Smooth muscle cell (in vitro differentiated cells): Measurements from ENCODE around the gene LAYN. TPM values are rescaled to one million over a fixed set of nuclear protein-coding genes. Genes with fewer than 3 reads are reported as not detected.

Experiments used
- DNase-seq: peaks from one replicate; lab custom pipeline; 2025; ENCODE audit not compliant: unreplicated experiment; lab: John Stamatoyannopoulos, UW
- H2AFZ ChIP-seq: fragments of 200-600 bp; sonication (generic); 2 replicates; pipeline ENCODE4 v1.6.0; 2016; ENCODE audit warnings: antibody characterized with exemption, low read depth, mild to moderate bottlenecking
- H3F3A ChIP-seq: fragments of 200-600 bp; sonication (generic); 2 replicates; pipeline ENCODE4 v1.6.0; 2017; ENCODE audit warnings: antibody characterized with exemption, low read depth
- H3K27ac ChIP-seq: fragments of 200-600 bp; sonication (generic); 2 replicates; pipeline ENCODE4 v1.5.1; 2016; ENCODE audit warnings: low read depth, mild to moderate bottlenecking
- H3K27me3 ChIP-seq: fragments of 200-600 bp; sonication (generic); 2 replicates; pipeline ENCODE4 v1.6.1; 2016; ENCODE audit warnings: low read depth, mild to moderate bottlenecking
- H3K36me3 ChIP-seq: fragments of 200-600 bp; sonication (generic); 2 replicates; pipeline ENCODE4 v1.5.1; 2016; ENCODE audit warnings: low read depth
- H3K4me1 ChIP-seq: fragments of 200-600 bp; sonication (generic); 2 replicates; pipeline ENCODE4 v1.5.1; 2016; ENCODE audit warnings: low read depth
- H3K4me2 ChIP-seq: fragments of 200-600 bp; sonication (generic); 2 replicates; pipeline ENCODE4 v1.6.0; 2016; ENCODE audit warnings: mild to moderate bottlenecking
- H3K4me3 ChIP-seq: fragments of 200-600 bp; sonication (generic); 2 replicates; pipeline ENCODE4 v1.5.1; 2016; ENCODE audit warnings: mild to moderate bottlenecking
- H3K79me2 ChIP-seq: fragments of 200-600 bp; sonication (generic); 2 replicates; pipeline ENCODE4 v1.6.0; 2016; ENCODE audit warnings: low read depth, mild to moderate bottlenecking
- H3K9ac ChIP-seq: fragments of 200-600 bp; sonication (generic); 2 replicates; pipeline ENCODE4 v1.6.0; 2016; ENCODE audit warnings: low read depth
- H3K9me3 ChIP-seq: fragments of 200-600 bp; sonication (generic); replicated peaks from 2 replicates; pipeline ENCODE4 v1.5.1; 2016; ENCODE audit warnings: low read depth
- H4K20me1 ChIP-seq: fragments of 200-600 bp; sonication (generic); 2 replicates; pipeline ENCODE4 v1.6.0; 2016; ENCODE audit warnings: low read depth
- WGBS: methylation state at CpG from one replicate; pipeline ENCODE4 v1.1.7; 2016; ENCODE audit warnings: low lambda C conversion rate; 5-methylcytosine and 5-hydroxymethylcytosine counted together
- polyA plus RNA-seq: library from polyadenylated mRNA; unstranded; fragments of >200 nt; fragmentation: Nextera tagmentation; extraction: Ambion mirVana; gene quantifications from 2 replicates; pipeline ENCODE4 v1.2.1, GENCODE V29; 2016
- total RNA-seq: library from RNA; depleted of rRNA; stranded (reverse); fragments of >200 nt; gene quantifications from 2 replicates; pipeline ENCODE4 v1.2.3, GENCODE V29; 2014
- TF ChIP-seq, protein P1 (sequence below): fragments of 200-600 bp; sonication (generic); IDR thresholded peaks from 2 replicates; pipeline ENCODE4 v1.5.1; 2017; ENCODE audit warnings: borderline replicate concordance, mild to moderate bottlenecking, antibody characterized with exemption; ENCODE audit not compliant: insufficient read depth, poor library complexity, severe bottlenecking

The LAYN gene
- total and polyA plus RNA-seq, 2 experiments from 2014 or later = 52.6 to 67.4 TPM

DNA sequence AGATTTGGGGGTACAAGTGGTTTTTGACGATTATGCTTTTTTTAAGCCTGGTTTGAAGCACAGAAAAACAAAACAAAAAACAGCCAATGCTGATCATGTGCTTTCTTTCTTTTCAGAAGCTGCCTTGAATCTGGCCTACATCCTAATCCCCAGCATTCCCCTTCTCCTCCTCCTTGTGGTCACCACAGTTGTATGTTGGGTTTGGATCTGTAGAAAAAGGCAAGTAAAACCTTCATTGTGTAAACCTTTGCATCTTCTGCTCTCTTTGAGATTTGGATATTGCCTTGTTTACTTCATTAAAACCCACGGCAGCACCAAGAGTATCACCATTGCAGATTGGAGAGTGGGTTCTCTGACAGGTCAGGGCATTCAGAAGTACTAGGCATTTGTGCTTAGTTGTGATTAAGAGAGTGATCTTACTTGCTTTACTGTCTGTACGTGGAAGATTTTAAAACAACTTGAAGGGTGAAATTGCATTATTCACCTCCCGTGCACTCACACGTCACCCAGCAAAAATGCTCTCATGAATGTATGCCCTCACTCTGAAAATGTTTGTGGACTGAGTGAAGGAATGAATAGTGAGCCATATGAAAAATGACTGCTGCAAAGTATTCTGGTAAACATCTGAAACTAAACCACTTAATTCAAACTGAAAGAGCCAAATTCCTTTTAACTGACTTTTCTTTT lies 17.0 kb downstream of the LAYN start:
- no peak for DNase-seq

DNA sequence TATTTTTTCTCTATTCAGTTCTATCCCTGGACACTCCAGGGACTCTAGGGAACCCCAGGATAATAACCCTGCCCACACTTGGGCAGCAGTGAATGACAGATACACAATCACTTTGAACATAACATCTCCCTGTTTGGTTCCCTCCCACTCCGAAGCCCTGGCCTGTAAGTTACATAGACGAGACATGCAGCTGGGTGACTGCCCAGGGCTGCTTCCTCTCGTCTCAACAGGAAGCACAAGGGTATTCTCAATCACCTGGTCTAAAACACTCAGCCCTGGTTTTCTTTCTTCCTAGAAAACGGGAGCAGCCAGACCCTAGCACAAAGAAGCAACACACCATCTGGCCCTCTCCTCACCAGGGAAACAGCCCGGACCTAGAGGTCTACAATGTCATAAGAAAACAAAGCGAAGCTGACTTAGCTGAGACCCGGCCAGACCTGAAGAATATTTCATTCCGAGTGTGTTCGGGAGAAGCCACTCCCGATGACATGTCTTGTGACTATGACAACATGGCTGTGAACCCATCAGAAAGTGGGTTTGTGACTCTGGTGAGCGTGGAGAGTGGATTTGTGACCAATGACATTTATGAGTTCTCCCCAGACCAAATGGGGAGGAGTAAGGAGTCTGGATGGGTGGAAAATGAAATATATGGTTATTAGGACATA lies 19.4 kb downstream of the LAYN start:
- Histone ChIP-seq H3K36me3 (peaks cover 2% of the 10 kb centered on the region), H3K79me2 (no peaks in the 10 kb centered on the region), H4K20me1 (no peaks in the 10 kb centered on the region), H3F3A (no peaks in the 10 kb centered on the region), H3K27ac (no peak overlapping the region), H3K4me2 (no peak overlapping the region), H2AFZ (no peak overlapping the region), H3K4me1 (peaks cover 6% of the 10 kb centered on the region), H3K4me3 (no peak overlapping the region), H3K27me3 (no peaks in the 10 kb centered on the region), H3K9ac (no peak overlapping the region), H3K9me3 (no peaks in the 10 kb centered on the region)
- TF ChIP-seq, protein P1, sequence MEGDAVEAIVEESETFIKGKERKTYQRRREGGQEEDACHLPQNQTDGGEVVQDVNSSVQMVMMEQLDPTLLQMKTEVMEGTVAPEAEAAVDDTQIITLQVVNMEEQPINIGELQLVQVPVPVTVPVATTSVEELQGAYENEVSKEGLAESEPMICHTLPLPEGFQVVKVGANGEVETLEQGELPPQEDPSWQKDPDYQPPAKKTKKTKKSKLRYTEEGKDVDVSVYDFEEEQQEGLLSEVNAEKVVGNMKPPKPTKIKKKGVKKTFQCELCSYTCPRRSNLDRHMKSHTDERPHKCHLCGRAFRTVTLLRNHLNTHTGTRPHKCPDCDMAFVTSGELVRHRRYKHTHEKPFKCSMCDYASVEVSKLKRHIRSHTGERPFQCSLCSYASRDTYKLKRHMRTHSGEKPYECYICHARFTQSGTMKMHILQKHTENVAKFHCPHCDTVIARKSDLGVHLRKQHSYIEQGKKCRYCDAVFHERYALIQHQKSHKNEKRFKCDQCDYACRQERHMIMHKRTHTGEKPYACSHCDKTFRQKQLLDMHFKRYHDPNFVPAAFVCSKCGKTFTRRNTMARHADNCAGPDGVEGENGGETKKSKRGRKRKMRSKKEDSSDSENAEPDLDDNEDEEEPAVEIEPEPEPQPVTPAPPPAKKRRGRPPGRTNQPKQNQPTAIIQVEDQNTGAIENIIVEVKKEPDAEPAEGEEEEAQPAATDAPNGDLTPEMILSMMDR = no peak
- WGBS = 94% methylated on average over 11 of the region's 11 CpGs
- DNase-seq = no peak

More for the DNA sequence above, 17.0 kb downstream of the LAYN start:
- WGBS = 71% methylated on average over 5 of the region's 5 CpGs
- peaks cover 7% of the 10 kb centered on the region for H3K36me3 ChIP-seq
- H4K20me1 ChIP-seq = no peaks in the 10 kb centered on the region
- no peaks in the 10 kb centered on the region for H3F3A ChIP-seq
- H3K27ac ChIP-seq = peak overlapping the region; percentile 74
- no peaks in the 10 kb centered on the region for H3K27me3 ChIP-seq
- TF ChIP-seq, protein P1 = no peak
- H2AFZ ChIP-seq = no peak overlapping the region
- H3K9ac ChIP-seq = peak overlapping the region; percentile 30
- peaks cover 6% of the 10 kb centered on the region for H3K4me1 ChIP-seq
- H3K79me2 ChIP-seq = no peaks in the 10 kb centered on the region
- H3K4me3 ChIP-seq = no peak overlapping the region
- no peaks in the 10 kb centered on the region for H3K9me3 ChIP-seq
- peak overlapping the region; percentile 3 for H3K4me2 ChIP-seq

DNA sequence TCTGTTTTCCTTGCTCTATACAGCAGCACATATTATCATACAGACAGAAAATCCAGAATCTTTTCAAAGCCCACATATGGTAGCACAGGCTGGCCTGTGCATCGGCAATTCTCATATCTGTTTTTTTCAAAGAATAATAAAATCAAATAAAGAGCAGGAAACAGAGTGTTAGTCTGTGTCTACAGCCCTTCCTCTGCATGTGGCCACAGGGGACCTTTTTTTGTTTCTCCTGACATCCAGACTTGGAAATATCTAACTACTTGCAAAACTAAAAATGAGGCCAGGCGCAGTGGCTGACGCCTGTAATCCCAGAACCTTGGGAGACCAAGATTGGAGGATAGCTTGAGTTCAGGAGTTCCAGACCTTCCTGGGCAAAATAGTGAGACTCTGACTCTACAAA lies 20.3 kb downstream of the LAYN start:
- no peaks in the 10 kb centered on the region for H3K79me2 ChIP-seq
- H3K4me1 ChIP-seq = peaks cover 6% of the 10 kb centered on the region
- H3K9me3 ChIP-seq = no peaks in the 10 kb centered on the region
- no peak overlapping the region for H3K4me3 ChIP-seq
- no peak overlapping the region for H2AFZ ChIP-seq
- 93% methylated on average over 3 of the region's 3 CpGs for WGBS
- no peak overlapping the region for H3K27ac ChIP-seq
- TF ChIP-seq, protein P1 = no peak
- no peaks in the 10 kb centered on the region for H4K20me1 ChIP-seq
- no peaks in the 10 kb centered on the region for H3K36me3 ChIP-seq
- no peak overlapping the region for H3K4me2 ChIP-seq
- DNase-seq = no peak
- no peaks in the 10 kb centered on the region for H3K27me3 ChIP-seq
- H3K9ac ChIP-seq = no peak overlapping the region
- H3F3A ChIP-seq = no peaks in the 10 kb centered on the region
